ENCODE results near the gene IGSF11. TPM values are rescaled to one million over a fixed set of nuclear protein-coding genes. Genes with fewer than 3 reads are reported as not detected.
"Not testable (repeated sequence)": the region's sequence is repeated elsewhere in the genome, so short reads cannot be mapped to it uniquely, and the experiment has no call there.

The IGSF11 gene
- total RNA-seq, 4 donors from 2014 or later = 4.7 to 11.5 (median 8.6) TPM

DNA sequence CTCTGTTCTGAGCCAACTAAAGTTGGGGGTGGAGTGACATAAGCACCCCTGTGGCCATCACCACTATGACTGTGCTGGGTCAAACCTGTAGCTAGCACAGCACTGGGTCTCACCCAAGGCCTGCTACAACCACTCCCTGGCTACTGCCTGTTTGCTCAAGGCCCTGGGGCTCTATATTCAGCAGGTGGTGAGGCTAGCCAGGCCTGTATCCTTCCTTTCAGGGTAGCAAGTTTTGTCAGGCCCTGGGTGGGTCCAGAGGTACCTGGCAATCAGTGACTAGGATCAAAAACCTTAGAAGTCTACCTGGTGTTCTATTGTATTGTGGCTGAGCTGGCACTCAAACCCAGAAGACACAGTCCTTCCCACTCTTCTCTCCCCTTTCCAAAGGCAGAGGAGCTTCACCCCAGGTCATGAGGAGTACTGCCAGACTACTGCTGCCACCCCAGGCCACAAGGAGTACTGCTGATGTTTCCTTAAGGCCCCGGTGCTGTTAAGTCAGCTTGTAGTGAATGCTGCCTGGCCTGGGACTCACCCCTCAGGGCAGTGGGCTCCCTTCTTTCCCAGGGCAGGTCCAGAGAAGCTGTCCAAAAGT lies 170.8 kb downstream of the IGSF11 start:
- H3K27ac ChIP-seq = no peak overlapping the region
- H3K4me1 ChIP-seq = no peaks in the 10 kb centered on the region
- no peaks in the 10 kb centered on the region for H3K36me3 ChIP-seq
- no peaks in the 10 kb centered on the region for H3K27me3 ChIP-seq
- DNase-seq (no peak), ATAC-seq (no peak)
- TF ChIP-seq POLR2A (IDR thresholded peaks at IDR 0.05) = no peak
- TF ChIP-seq, protein P1, sequence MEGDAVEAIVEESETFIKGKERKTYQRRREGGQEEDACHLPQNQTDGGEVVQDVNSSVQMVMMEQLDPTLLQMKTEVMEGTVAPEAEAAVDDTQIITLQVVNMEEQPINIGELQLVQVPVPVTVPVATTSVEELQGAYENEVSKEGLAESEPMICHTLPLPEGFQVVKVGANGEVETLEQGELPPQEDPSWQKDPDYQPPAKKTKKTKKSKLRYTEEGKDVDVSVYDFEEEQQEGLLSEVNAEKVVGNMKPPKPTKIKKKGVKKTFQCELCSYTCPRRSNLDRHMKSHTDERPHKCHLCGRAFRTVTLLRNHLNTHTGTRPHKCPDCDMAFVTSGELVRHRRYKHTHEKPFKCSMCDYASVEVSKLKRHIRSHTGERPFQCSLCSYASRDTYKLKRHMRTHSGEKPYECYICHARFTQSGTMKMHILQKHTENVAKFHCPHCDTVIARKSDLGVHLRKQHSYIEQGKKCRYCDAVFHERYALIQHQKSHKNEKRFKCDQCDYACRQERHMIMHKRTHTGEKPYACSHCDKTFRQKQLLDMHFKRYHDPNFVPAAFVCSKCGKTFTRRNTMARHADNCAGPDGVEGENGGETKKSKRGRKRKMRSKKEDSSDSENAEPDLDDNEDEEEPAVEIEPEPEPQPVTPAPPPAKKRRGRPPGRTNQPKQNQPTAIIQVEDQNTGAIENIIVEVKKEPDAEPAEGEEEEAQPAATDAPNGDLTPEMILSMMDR (IDR thresholded peaks at IDR 0.05 in 4 of 5, conservative IDR thresholded peaks at IDR 0.05 in 1 of 5) = no peak
- in situ Hi-C loops (cut with MboI; ENCODE audit: low sequenced_read_pairs in 4 of 4) = no loop called here
- intact Hi-C loops (cut with DNase I; ENCODE audit: low total_unique reads) = no loop called here
- H3K9me3 ChIP-seq = no peaks in the 10 kb centered on the region
- H3K4me3 ChIP-seq = no peak overlapping the region

DNA sequence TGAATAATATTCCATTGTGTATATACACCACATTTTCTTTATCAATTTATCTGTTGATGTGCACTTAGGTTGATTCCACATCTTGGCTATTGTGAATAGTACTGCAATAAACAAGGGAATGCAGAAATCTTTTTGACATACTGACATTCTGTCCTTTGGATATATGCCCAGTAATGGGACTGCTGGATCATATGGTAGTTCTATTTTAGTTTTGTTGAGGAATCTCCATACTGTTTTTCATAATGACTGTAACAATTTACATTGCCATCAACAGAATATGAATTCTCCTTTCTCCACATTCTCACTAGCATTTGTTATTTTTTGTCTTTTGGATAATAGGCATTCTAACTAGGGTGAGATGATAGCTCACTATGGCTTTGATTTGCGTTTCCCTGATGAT lies 174.7 kb downstream of the IGSF11 start:
- H3K9me3 ChIP-seq = no peaks in the 10 kb centered on the region
- in situ Hi-C loops (cut with MboI; ENCODE audit: low sequenced_read_pairs in 4 of 4) = no loop called here

DNA sequence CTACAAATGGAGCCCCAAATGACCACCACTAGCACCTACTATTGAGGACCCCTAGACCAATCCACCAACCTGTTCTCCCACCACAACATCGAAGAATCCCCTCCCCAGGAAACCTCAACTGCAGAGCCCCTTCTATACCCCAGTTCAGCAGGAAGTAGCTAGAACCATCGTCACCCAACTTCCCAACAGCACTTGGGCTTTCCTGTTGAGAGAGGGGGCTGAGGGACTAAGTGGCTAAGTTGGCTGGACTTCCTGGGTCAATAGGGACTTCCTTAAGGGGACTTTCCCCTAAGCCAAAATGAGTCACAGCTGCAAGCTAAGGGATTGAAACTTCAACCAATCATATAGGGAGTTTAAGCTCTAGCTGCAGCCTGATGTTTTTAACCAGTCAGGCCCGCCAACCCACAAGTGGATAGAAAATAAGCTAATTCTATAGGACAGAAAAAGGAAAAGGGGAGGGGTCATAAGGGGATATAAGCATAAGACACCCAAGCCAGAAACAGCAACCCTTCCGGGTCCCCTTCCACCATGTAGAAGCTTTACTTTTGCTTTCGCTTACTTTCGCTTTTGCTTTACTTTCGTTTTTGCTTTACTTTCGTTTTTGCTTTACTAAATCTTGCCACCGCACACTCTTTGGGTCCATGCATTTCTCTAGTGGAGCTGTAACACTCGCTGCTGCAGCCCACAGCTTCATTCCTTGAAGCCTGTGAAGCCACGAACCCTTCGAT lies 183.0 kb downstream of the IGSF11 start:
- intact Hi-C loops (cut with DNase I; ENCODE audit: low total_unique reads); in situ Hi-C loops (cut with MboI; ENCODE audit: low sequenced_read_pairs in 4 of 4): not testable (repeated sequence)

More for the DNA sequence above, 174.7 kb downstream of the IGSF11 start:
- H3K36me3 ChIP-seq = no peaks in the 10 kb centered on the region
- TF ChIP-seq, protein P1 (IDR thresholded peaks at IDR 0.05 in 4 of 5, conservative IDR thresholded peaks at IDR 0.05 in 1 of 5) = no peak
- TF ChIP-seq POLR2A (IDR thresholded peaks at IDR 0.05) = no peak
- no peak overlapping the region for H3K27ac ChIP-seq
- DNase-seq (no peak), ATAC-seq (no peak)
- H3K4me3 ChIP-seq = no peak overlapping the region
- H3K27me3 ChIP-seq = no peaks in the 10 kb centered on the region
- no peaks in the 10 kb centered on the region for H3K4me1 ChIP-seq
- intact Hi-C loops (cut with DNase I; ENCODE audit: low total_unique reads) = no loop called here

DNA sequence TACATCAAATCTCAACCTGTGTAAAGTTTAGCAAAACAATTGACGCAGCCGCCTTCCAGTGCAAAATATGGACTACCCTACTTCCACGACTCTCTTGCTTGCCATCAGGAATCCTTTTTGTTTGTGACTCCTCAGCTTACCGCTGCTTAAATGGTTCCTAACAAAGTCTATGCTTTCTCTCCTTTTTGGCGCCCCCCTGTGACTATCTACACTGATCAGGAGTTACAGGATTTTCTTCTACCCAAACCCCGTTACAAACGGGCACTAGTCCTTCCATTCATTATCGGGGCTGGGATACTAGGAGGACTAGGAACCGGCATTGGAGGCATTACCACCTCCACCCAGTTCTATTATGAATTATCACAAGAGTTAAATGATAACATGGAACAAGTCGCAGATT lies 184.0 kb downstream of the IGSF11 start:
- Histone ChIP-seq H3K36me3 (no peaks in the 10 kb centered on the region), H3K9me3 (no peaks in the 10 kb centered on the region), H3K27ac (no peak overlapping the region), H3K27me3 (no peaks in the 10 kb centered on the region), H3K4me3 (no peak overlapping the region), H3K4me1 (no peaks in the 10 kb centered on the region)
- ATAC-seq = no peak
- DNase-seq = no peak
- intact Hi-C loops (cut with DNase I; ENCODE audit: low total_unique reads) (no loop called here), in situ Hi-C loops (cut with MboI; ENCODE audit: low sequenced_read_pairs in 4 of 4) (no loop called here)
- TF ChIP-seq POLR2A (IDR thresholded peaks at IDR 0.05) = no peak
- TF ChIP-seq, protein P1 (IDR thresholded peaks at IDR 0.05 in 4 of 5, conservative IDR thresholded peaks at IDR 0.05 in 1 of 5) = no peak

More for the DNA sequence above, 183.0 kb downstream of the IGSF11 start:
- not testable (repeated sequence) for H3K9me3 ChIP-seq, H3K36me3 ChIP-seq, H3K4me3 ChIP-seq, H3K27me3 ChIP-seq, DNase-seq, ATAC-seq, H3K27ac ChIP-seq, H3K4me1 ChIP-seq

Other genes with a start within 250 kb of the IGSF11 start
- gene TEX55, start 111.3 kb upstream of the IGSF11 start, total RNA-seq = not detected
- gene UPK1B, start 138.8 kb upstream of the IGSF11 start, total RNA-seq = not detected
- gene B4GALT4, start 206.0 kb upstream of the IGSF11 start, total RNA-seq = 10 to 100 TPM in 1 of 4 donors, 1 to 10 TPM in 3; 5.7 to 13.4 (median 7.7) TPM